BJ (cell line): ENCODE data around the gene NRP1. TPM values are rescaled to one million over a fixed set of nuclear protein-coding genes. Genes with fewer than 3 reads are reported as not detected.

Experiments
- CTCF ChIA-PET: fragments of 350-600 bp; formaldehyde crosslinking; extraction: SDS; loops from one replicate; lab custom pipeline; 2021; ENCODE audit warnings: antibody characterized with exemption, inconsistent platforms; lab: Yijun Ruan, JAX
- POLR2A ChIA-PET: fragments of 300-600 bp; sonication (Branson Sonifier 250); formaldehyde crosslinking; extraction: SDS; loops from one replicate; lab custom pipeline; 2021; ENCODE audit warnings: antibody characterized with exemption; lab: Charles Lee
- DNase-seq: peaks from one replicate; pipeline ENCODE4 v3.0.0-alpha.2; 2011; ENCODE audit warnings: low read depth
- H3K27me3 ChIP-seq: 2 replicates; pipeline ENCODE4 v1.6.0; 2011; ENCODE audit warnings: low read length; ENCODE audit not compliant: control insufficient read depth, insufficient read depth
- H3K36me3 ChIP-seq: 2 replicates; pipeline ENCODE4 v1.5.1; 2011; ENCODE audit warnings: low read length; ENCODE audit not compliant: control insufficient read depth, insufficient read depth
- H3K4me3 ChIP-seq: 2 replicates; pipeline ENCODE4 v1.5.1; 2011; ENCODE audit warnings: low read depth, mild to moderate bottlenecking, control low read depth, low read length
- CTCF ChIP-seq: IDR thresholded peaks from 2 replicates; pipeline ENCODE4 v1.5.1; 2011; ENCODE audit warnings: low read depth, mild to moderate bottlenecking, control low read depth, inconsistent platforms, low read length, moderate library complexity; ENCODE audit not compliant: insufficient read depth
- polyA plus RNA-seq: library from polyadenylated mRNA; depleted of rRNA; stranded (reverse); fragments of >200 nt; gene quantifications from 2 replicates; pipeline ENCODE4 v1.2.3, GENCODE V29; 2011

Gene NRP1
- polyA plus RNA-seq, 1 experiment = 141 TPM

GRCh38 chr10:33273295-33274002 is 61.0 kb downstream of the NRP1 start:
- ChIA-PET POLR2A (interaction anchor here (0.5 to 0.7 kb wide), 2 partner anchors 10 to 61 kb away, joined by 6 to 15 read pairs; no protein-coding TSS in a partner anchor), CTCF (interaction anchor here (0.7 to 1.8 kb wide), 4 partner anchors 10 to 389 kb away, joined by 3 to 5 read pairs (median 4); no protein-coding TSS in a partner anchor)
- no peaks in the 10 kb centered on the region for H3K27me3 ChIP-seq
- peak; percentile 40 for TF ChIP-seq CTCF
- DNase-seq = peak; percentile 92
- peak overlapping the region; percentile 11; the same call in 1 of the 2 replicates for H3K4me3 ChIP-seq
- H3K36me3 ChIP-seq = peaks cover 6% of the 10 kb centered on the region

GRCh38 chr10:33272635-33273034 is 61.8 kb downstream of the NRP1 start:
- TF ChIP-seq CTCF = no peak

GRCh38 chr10:33271969-33272583 is 62.4 kb downstream of the NRP1 start:
- DNase-seq = no peak
- no peak for TF ChIP-seq CTCF
- POLR2A ChIA-PET = interaction anchor here (0.8 to 1.0 kb wide), 2 partner anchors 19 to 23 kb away, joined by 3 to 4 read pairs; no protein-coding TSS in a partner anchor
- CTCF ChIA-PET = interaction anchor here (1.8 kb wide), 1 partner anchor 79 kb away, joined by 5 read pairs; no protein-coding TSS in a partner anchor
- no peak overlapping the region for H3K4me3 ChIP-seq
- H3K36me3 ChIP-seq = peaks cover 7% of the 10 kb centered on the region
- no peaks in the 10 kb centered on the region for H3K27me3 ChIP-seq

More at GRCh38 chr10:33272635-33273034, 61.8 kb downstream of the NRP1 start:
- ChIA-PET CTCF (interaction anchor here (1.4 to 1.8 kb wide), 2 partner anchors 9 to 79 kb away, joined by 4 to 5 read pairs; no protein-coding TSS in a partner anchor), POLR2A (interaction anchor here (0.5 to 1.0 kb wide), 2 partner anchors 18 to 60 kb away, joined by 3 to 6 read pairs; no protein-coding TSS in a partner anchor)
- Histone ChIP-seq H3K4me3 (no peak overlapping the region), H3K36me3 (peaks cover 7% of the 10 kb centered on the region), H3K27me3 (no peaks in the 10 kb centered on the region)
- DNase-seq = no peak

GRCh38 chr10:33270971-33271370 is 63.5 kb downstream of the NRP1 start:
- TF ChIP-seq CTCF = no peak
- no peaks in the 10 kb centered on the region for H3K27me3 ChIP-seq
- peaks cover 7% of the 10 kb centered on the region for H3K36me3 ChIP-seq
- no peak for DNase-seq
- CTCF ChIA-PET = no interaction called here
- no peak overlapping the region for H3K4me3 ChIP-seq
- POLR2A ChIA-PET = interaction anchor here (0.8 kb wide), 1 partner anchor 21 kb away, joined by 4 read pairs; no protein-coding TSS in a partner anchor

GRCh38 chr10:33267708-33268107 is 66.8 kb downstream of the NRP1 start:
- no peak for TF ChIP-seq CTCF
- no peaks in the 10 kb centered on the region for H3K27me3 ChIP-seq
- peaks cover 8% of the 10 kb centered on the region for H3K36me3 ChIP-seq
- ChIA-PET POLR2A (no interaction called here), CTCF (interaction anchor here (0.9 to 1.4 kb wide), 2 partner anchors 39 to 70 kb away, joined by 3 read pairs; no protein-coding TSS in a partner anchor)
- H3K4me3 ChIP-seq = no peak overlapping the region
- DNase-seq = no peak
